Measurements from ENCODE around the gene ZNF783. TPM values are rescaled to one million over a fixed set of nuclear protein-coding genes. Genes with fewer than 3 reads are reported as not detected.

ZNF783 gene
- polyA plus RNA-seq, 1 donor (not counting 4 experiments of a cell fraction or from before 2014, with no cell fraction given), result 4.2 TPM

DNA sequence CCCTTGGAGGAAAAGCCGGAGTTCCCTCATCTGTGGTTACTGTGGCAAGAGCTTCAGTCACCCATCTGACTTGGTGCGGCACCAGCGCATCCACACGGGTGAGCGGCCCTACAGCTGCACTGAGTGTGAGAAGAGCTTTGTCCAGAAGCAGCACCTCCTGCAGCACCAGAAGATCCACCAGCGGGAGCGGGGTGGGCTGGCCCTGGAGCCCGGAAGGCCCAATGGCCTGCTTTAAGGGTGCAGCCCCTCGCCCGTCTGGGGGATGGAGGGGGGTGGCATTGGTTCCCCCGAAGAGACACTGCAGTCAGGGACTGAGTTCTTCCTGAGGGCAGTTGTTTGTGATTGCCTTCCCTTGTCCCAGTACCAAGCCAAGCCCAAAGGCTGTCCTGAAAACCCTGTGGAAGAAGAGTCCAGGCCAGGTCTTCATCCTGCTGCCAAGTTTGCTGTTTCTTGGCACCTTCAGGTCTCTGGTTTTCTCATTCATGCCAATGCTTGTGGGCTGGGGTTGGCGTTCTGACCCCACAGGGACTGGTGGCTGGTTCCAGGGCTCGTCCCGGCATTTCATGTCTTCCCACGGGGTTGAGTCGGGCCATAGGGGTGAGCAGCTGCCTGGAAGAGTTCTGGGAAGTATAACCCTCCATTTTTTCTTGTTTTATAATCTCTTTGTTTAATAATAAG lies 7.7 kb upstream of the ZNF783 start:
- no peak overlapping the region for H3K4me3 ChIP-seq (ENCODE audit: control insufficient read depth in 2 of 3, extremely low read depth in 1 of 3, insufficient read depth in 2 of 3, low read depth in 1 of 3, low read length in 3 of 3)
- H4K20me1 ChIP-seq (ENCODE audit: control insufficient read depth, extremely low read depth, insufficient read depth, low read length), result no peaks in the 10 kb centered on the region
- no peak overlapping the region for H2AFZ ChIP-seq (ENCODE audit: control insufficient read depth, low read length)
- H3K4me1 ChIP-seq (ENCODE audit: control insufficient read depth, extremely low read depth, insufficient read depth, low read length), result peaks cover 15% of the 10 kb centered on the region
- no peaks in the 10 kb centered on the region for H3K79me2 ChIP-seq (ENCODE audit: control insufficient read depth, insufficient read depth, low read length)
- no peaks in the 10 kb centered on the region for H3K27me3 ChIP-seq (ENCODE audit: control insufficient read depth, extremely low read depth, insufficient read depth, low read length)
- no peak for FAIRE-seq
- no peak for TF ChIP-seq EZH2 (IDR thresholded peaks at IDR 0.05; ENCODE audit: low read length)
- TF ChIP-seq, protein P1, sequence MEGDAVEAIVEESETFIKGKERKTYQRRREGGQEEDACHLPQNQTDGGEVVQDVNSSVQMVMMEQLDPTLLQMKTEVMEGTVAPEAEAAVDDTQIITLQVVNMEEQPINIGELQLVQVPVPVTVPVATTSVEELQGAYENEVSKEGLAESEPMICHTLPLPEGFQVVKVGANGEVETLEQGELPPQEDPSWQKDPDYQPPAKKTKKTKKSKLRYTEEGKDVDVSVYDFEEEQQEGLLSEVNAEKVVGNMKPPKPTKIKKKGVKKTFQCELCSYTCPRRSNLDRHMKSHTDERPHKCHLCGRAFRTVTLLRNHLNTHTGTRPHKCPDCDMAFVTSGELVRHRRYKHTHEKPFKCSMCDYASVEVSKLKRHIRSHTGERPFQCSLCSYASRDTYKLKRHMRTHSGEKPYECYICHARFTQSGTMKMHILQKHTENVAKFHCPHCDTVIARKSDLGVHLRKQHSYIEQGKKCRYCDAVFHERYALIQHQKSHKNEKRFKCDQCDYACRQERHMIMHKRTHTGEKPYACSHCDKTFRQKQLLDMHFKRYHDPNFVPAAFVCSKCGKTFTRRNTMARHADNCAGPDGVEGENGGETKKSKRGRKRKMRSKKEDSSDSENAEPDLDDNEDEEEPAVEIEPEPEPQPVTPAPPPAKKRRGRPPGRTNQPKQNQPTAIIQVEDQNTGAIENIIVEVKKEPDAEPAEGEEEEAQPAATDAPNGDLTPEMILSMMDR (optimal IDR thresholded peaks at IDR 0.05 in 1 of 3, IDR thresholded peaks at IDR 0.05 in 1 of 3, conservative IDR thresholded peaks at IDR 0.05 in 1 of 3; ENCODE audit: extremely low read depth in 1 of 3, insufficient read depth in 2 of 3, low read length in 3 of 3), result no peak
- H3K4me2 ChIP-seq (ENCODE audit: control insufficient read depth, extremely low read depth, insufficient read depth, low read depth, low read length), result no peak overlapping the region
- H3K9ac ChIP-seq (ENCODE audit: control insufficient read depth, extremely low read depth, insufficient read depth, low read length), result no peak overlapping the region
- dilution Hi-C loops (cut with MboI; ENCODE audit: extremely low pct_ligation_motif_present, low sequenced_read_pairs), result no loop called here
- H3K9me1 ChIP-seq (ENCODE audit: control insufficient read depth, extremely low read depth, insufficient read depth, low read length), result no peaks in the 10 kb centered on the region
- H3K9me3 ChIP-seq (ENCODE audit: control insufficient read depth, low read depth, low read length), result no peaks in the 10 kb centered on the region
- peaks cover 16 to 30% of the 10 kb centered on the region in 2 experiments for H3K36me3 ChIP-seq (ENCODE audit: control insufficient read depth in 2 of 2, extremely low read depth in 1 of 2, insufficient read depth in 2 of 2, low read length in 2 of 2)
- H3K27ac ChIP-seq (ENCODE audit: control insufficient read depth, insufficient read depth, low read length), result no peak overlapping the region
- DNase-seq (ENCODE audit: low read depth, low spot score), result no peak

DNA sequence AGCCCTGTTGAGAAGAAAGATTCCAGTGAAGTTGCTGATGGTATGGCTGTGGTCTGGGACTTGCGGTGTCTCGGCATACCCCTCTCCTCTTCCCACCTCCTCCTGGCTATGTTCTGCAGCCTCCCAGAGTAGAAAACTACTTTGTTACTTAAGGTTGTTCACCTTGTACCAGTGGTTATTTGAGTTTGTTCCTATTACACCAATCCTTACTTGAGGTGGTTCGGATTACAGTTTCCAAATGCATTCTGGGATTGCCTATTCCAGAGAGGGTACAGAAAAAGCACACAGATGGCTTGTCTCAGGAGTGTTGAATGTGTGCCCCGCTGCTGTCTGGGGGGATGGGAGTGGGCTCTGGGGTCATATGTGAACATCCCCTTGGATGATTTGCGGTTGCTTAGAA lies 6.8 kb upstream of the ZNF783 start:
- Histone ChIP-seq H3K4me2 (ENCODE audit: control insufficient read depth, extremely low read depth, insufficient read depth, low read depth, low read length) (no peak overlapping the region), H3K9me1 (ENCODE audit: control insufficient read depth, extremely low read depth, insufficient read depth, low read length) (no peaks in the 10 kb centered on the region), H3K9me3 (ENCODE audit: control insufficient read depth, low read depth, low read length) (no peaks in the 10 kb centered on the region), H3K9ac (ENCODE audit: control insufficient read depth, extremely low read depth, insufficient read depth, low read length) (no peak overlapping the region), H3K4me1 (ENCODE audit: control insufficient read depth, extremely low read depth, insufficient read depth, low read length) (peaks cover 15% of the 10 kb centered on the region), H4K20me1 (ENCODE audit: control insufficient read depth, extremely low read depth, insufficient read depth, low read length) (no peaks in the 10 kb centered on the region), H3K4me3 (ENCODE audit: control insufficient read depth in 2 of 3, extremely low read depth in 1 of 3, insufficient read depth in 2 of 3, low read depth in 1 of 3, low read length in 3 of 3) (no peak overlapping the region), H3K36me3 (ENCODE audit: control insufficient read depth in 2 of 2, extremely low read depth in 1 of 2, insufficient read depth in 2 of 2, low read length in 2 of 2) (peaks cover 16 to 30% of the 10 kb centered on the region in 2 experiments), H3K79me2 (ENCODE audit: control insufficient read depth, insufficient read depth, low read length) (no peaks in the 10 kb centered on the region), H3K27ac (ENCODE audit: control insufficient read depth, insufficient read depth, low read length) (no peak overlapping the region), H2AFZ (ENCODE audit: control insufficient read depth, low read length) (no peak overlapping the region), H3K27me3 (ENCODE audit: control insufficient read depth, extremely low read depth, insufficient read depth, low read length) (no peaks in the 10 kb centered on the region)
- no peak for DNase-seq (ENCODE audit: low read depth, low spot score)
- TF ChIP-seq, protein P1 (optimal IDR thresholded peaks at IDR 0.05 in 1 of 3, IDR thresholded peaks at IDR 0.05 in 1 of 3, conservative IDR thresholded peaks at IDR 0.05 in 1 of 3; ENCODE audit: extremely low read depth in 1 of 3, insufficient read depth in 2 of 3, low read length in 3 of 3), result no peak
- no peak for TF ChIP-seq EZH2 (IDR thresholded peaks at IDR 0.05; ENCODE audit: low read length)
- FAIRE-seq, result no peak
- dilution Hi-C loops (cut with MboI; ENCODE audit: extremely low pct_ligation_motif_present, low sequenced_read_pairs), result no loop called here
